Subcutaneous adipose tissue (tissue), 4 donors: ENCODE data around the gene ESPL1. TPM values are rescaled to one million over a fixed set of nuclear protein-coding genes. Genes with fewer than 3 reads are reported as not detected.

Experiments
- total RNA-seq, 4 donors: library from RNA; depleted of rRNA; stranded (reverse); fragments of >200 nt; gene quantifications; one replicate each; pipeline ENCODE4 v1.1.0, GENCODE V29; 2016
- TF ChIP-seq, protein P1 (sequence below): fragments of 450-650 bp; IDR thresholded peaks from one replicate; pipeline ENCODE4 v1.5.1; 2016; ENCODE audit warnings: low read depth, mild to moderate bottlenecking, control low read depth, antibody characterized with exemption, moderate library complexity

The ESPL1 gene
- total RNA-seq, 4 donors from 2014 or later, result 0.38 to 2.4 (median 2.0) TPM; not detected in 1

DNA sequence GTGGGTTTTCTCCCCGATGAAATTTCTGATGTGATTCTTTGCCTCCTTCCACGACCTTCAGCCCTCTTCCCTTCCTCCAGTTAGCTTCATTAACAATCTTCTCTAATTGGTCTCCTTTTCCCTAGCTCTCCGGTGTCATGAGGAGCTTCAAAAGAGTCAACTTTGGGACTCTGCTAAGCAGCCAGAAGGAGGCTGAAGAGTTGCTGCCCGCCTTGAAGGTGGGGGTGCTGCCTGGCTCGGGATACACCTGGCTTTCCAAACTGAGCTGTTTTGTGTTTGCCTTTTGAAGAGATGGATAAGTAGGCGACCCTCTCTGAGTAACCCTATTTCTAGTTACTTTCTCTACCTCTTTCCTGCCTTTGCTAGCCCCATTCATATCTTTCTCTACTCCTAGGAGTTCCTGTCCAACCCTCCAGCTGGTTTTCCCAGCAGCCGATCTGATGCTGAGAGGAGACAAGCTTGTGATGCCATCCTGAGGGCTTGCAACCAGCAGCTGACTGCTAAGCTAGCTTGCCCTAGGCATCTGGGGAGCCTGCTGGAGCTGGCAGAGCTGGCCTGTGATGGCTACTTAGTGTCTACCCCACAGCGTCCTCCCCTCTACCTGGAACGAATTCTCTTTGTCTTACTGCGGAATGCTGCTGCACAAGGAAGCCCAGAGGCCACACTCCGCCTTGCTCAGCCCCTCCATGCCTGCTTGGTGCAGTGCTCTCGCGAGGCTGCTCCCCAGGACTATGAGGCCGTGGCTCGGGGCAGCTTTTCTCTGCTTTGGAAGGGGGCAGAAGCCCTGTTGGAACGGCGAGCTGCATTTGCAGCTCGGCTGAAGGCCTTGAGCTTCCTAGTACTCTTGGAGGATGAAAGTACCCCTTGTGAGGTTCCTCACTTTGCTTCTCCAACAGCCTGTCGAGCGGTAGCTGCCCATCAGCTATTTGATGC is 797 bp downstream of the ESPL1 start:
- TF ChIP-seq, protein P1, sequence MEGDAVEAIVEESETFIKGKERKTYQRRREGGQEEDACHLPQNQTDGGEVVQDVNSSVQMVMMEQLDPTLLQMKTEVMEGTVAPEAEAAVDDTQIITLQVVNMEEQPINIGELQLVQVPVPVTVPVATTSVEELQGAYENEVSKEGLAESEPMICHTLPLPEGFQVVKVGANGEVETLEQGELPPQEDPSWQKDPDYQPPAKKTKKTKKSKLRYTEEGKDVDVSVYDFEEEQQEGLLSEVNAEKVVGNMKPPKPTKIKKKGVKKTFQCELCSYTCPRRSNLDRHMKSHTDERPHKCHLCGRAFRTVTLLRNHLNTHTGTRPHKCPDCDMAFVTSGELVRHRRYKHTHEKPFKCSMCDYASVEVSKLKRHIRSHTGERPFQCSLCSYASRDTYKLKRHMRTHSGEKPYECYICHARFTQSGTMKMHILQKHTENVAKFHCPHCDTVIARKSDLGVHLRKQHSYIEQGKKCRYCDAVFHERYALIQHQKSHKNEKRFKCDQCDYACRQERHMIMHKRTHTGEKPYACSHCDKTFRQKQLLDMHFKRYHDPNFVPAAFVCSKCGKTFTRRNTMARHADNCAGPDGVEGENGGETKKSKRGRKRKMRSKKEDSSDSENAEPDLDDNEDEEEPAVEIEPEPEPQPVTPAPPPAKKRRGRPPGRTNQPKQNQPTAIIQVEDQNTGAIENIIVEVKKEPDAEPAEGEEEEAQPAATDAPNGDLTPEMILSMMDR, result no peak

DNA sequence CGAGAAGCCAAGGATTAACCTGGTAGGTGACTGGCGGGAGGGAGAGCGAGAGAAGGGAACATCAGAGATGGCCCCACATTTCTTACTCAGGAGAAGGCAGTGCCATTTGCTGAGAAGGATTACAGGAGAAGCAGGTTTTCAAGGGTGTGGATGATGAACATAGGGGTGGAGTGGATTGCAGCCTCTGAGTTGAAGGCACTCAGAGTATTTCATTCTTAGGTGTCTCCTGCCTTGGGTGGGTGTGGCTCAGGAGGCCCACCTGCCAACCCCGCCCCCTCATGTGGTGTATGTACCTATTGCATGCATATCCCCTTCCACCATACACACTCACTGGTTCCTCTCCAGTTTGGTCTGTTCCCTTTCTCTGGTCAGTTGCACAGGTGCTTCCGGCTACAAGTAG is 6.3 kb downstream of the ESPL1 start:
- TF ChIP-seq, protein P1, result no peak

DNA sequence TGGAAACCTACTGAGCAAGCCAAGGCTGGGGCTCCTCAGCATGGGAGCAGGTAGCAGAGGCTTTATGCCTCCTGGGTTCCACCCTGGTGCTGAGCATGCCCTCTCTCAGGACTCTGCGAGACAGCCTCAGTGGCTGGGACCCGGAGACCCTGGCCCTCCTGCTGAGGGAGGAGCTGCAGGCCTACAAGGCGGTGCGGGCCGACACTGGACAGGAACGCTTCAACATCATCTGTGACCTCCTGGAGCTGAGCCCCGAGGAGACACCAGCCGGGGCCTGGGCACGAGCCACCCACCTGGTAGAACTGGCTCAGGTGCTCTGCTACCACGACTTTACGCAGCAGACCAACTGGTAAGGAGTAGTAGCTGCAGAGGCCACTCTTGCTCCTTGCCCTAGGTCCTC is 8.4 kb downstream of the ESPL1 start:
- TF ChIP-seq, protein P1, result no peak

DNA sequence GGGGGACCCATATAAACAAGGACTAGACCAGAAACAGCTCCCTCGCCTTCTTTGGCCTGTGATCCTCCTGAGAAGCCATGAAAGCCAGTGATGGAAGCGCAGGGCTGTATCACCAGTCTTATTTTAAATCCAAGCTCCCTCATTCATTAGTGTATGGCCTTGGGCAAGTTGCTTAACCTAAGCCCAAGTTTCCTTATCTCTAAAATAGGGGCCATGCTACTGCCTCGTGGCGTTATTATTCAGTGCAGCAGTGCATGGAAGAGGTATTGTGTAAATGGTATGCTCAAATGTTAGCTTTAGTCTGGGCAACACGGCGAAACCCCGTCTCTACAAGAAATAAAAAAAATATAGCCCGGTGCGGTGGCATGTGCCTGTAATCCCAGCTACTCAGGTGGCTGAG is 9.9 kb downstream of the ESPL1 start:
- TF ChIP-seq, protein P1, result no peak

- TF ChIP-seq, protein P1, result no peak
Observed at GRCh38 chr12:53279283-53279869, 11.3 kb downstream of the ESPL1 start.

DNA sequence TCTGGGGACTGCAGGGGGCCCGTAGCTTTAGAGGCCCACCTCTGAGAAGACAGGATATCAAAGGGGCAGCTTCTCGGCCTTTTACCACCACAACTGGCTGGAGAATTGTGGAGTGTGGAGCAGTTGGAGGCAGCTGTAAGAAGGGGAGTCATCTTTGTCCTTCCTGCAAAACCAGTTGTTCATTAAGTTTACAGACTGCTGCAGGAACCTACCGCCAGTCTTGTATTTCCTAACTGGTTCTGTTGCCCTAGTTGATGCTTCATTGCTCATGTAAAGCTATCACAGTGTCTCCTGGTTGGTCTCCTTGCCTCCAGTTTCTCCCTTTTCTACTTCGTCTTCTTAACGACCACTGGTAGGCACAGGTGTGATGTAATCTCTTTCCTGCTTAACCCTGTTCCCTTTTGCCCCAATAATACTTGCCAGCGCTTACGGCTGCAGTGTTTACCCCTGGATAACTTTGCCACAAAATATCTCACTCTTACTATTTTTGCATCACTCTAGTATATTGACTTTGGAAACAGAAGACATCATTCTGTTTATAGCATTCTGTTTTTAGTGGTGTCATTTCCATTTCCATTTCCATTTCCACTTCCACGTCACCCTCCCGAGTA is 11.9 kb downstream of the ESPL1 start:
- TF ChIP-seq, protein P1, result no peak

GRCh38 chr12:53286448-53286847 is 18.3 kb downstream of the ESPL1 start:
- TF ChIP-seq, protein P1, result no peak
